Neural progenitor cell (in vitro differentiated cells): ENCODE data around the gene ANKRD31. TPM values are rescaled to one million over a fixed set of nuclear protein-coding genes. Genes with fewer than 3 reads are reported as not detected.

Experiments used
- DNase-seq: peaks from one replicate; pipeline ENCODE4 v3.0.0-alpha.2; 2016; ENCODE audit warnings: low spot score
- H2AFZ ChIP-seq: fragments of 200-600 bp; sonication (generic); replicated peaks from 2 replicates; pipeline ENCODE4 v1.6.1; 2016; ENCODE audit warnings: antibody characterized with exemption
- H3F3A ChIP-seq: fragments of 200-600 bp; sonication (generic); 2 replicates; pipeline ENCODE4 v1.6.1; 2016; ENCODE audit warnings: antibody characterized with exemption, low read depth
- H3K27ac ChIP-seq: fragments of 200-600 bp; sonication (generic); 2 replicates; pipeline ENCODE4 v1.5.1; 2016; ENCODE audit warnings: mild to moderate bottlenecking
- H3K27me3 ChIP-seq: fragments of 200-600 bp; sonication (generic); 2 replicates; pipeline ENCODE4 v1.6.1; 2016; ENCODE audit warnings: mild to moderate bottlenecking, moderate library complexity
- H3K36me3 ChIP-seq: fragments of 200-600 bp; sonication (generic); 2 replicates; pipeline ENCODE4 v1.5.1; 2016
- H3K4me1 ChIP-seq: fragments of 200-600 bp; sonication (generic); 2 replicates; pipeline ENCODE4 v1.6.1; 2016; ENCODE audit warnings: mixed run types
- H3K4me2 ChIP-seq: fragments of 200-600 bp; sonication (generic); 2 replicates; pipeline ENCODE4 v1.6.1; 2016
- H3K4me3 ChIP-seq: fragments of 200-600 bp; sonication (generic); 2 replicates; pipeline ENCODE4 v1.5.1; 2016
- H3K79me2 ChIP-seq: fragments of 200-600 bp; sonication (generic); 2 replicates; pipeline ENCODE4 v1.6.1; 2016; ENCODE audit warnings: low read depth
- H3K9ac ChIP-seq: fragments of 200-600 bp; sonication (generic); 2 replicates; pipeline ENCODE4 v1.6.1; 2016
- H3K9me3 ChIP-seq: fragments of 200-600 bp; sonication (generic); 2 replicates; pipeline ENCODE4 v1.5.1; 2016; ENCODE audit warnings: low read depth
- H4K20me1 ChIP-seq: fragments of 200-600 bp; sonication (generic); 2 replicates; pipeline ENCODE4 v1.6.1; 2016; ENCODE audit warnings: low read depth
- H3K27ac Mint-ChIP-seq: 3 replicates; pipeline ENCODE4 v1.8.0; 2021; ENCODE audit warnings: mixed read lengths
- H3K27me3 Mint-ChIP-seq: 2 replicates; pipeline ENCODE4 v1.8.0; 2022; ENCODE audit warnings: low read depth, mild to moderate bottlenecking, inconsistent platforms, moderate library complexity, mixed read lengths; ENCODE audit not compliant: insufficient read depth
- H3K36me3 Mint-ChIP-seq: 3 replicates; pipeline ENCODE4 v1.8.0; 2021; ENCODE audit warnings: mixed read lengths
- H3K4me1 Mint-ChIP-seq: 3 replicates; pipeline ENCODE4 v1.8.0; 2021; ENCODE audit warnings: mixed read lengths
- H3K4me3 Mint-ChIP-seq: 3 replicates; pipeline ENCODE4 v1.8.0; 2021; ENCODE audit warnings: mild to moderate bottlenecking, moderate library complexity, mixed read lengths
- H3K9me3 Mint-ChIP-seq: 3 replicates; pipeline ENCODE4 v1.8.0; 2020; ENCODE audit warnings: mixed read lengths
- EZH2 ChIP-seq: fragments of 200-600 bp; sonication (generic); IDR thresholded peaks from 2 replicates; pipeline ENCODE4 v1.6.1; 2017; ENCODE audit warnings: antibody characterized with exemption, mild to moderate bottlenecking, moderate library complexity
- EZH2phosphoT487 ChIP-seq: fragments of 200-600 bp; sonication (generic); IDR thresholded peaks from 2 replicates; pipeline ENCODE4 v1.6.1; 2017; ENCODE audit warnings: antibody characterized with exemption
- total RNA-seq: library from RNA; depleted of rRNA; stranded (reverse); fragments of >200 nt; gene quantifications from 2 replicates; pipeline ENCODE4 v1.2.3, GENCODE V29; 2015; ENCODE audit warnings: low replicate concordance
- TF ChIP-seq, protein P1 (sequence below): fragments of 200-600 bp; sonication (generic); IDR thresholded peaks from 2 replicates; pipeline ENCODE4 v1.5.1; 2017; ENCODE audit warnings: antibody characterized with exemption, mild to moderate bottlenecking

ANKRD31 gene
- total RNA-seq, 1 donor from 2014 or later = 0.75 TPM

GRCh38 chr5:75156585-75156984, 80.1 kb downstream of the ANKRD31 start:
- Mint-ChIP-seq H3K4me3 (no peak overlapping the region), H3K27ac (no peak overlapping the region), H3K4me1 (no peaks in the 10 kb centered on the region), H3K36me3 (peaks cover 6% of the 10 kb centered on the region), H3K9me3 (peaks cover 22% of the 10 kb centered on the region), H3K27me3 (no peaks in the 10 kb centered on the region)
- H3K27me3 ChIP-seq = no peaks in the 10 kb centered on the region
- no peak overlapping the region for H3K4me2 ChIP-seq
- no peaks in the 10 kb centered on the region for H3K36me3 ChIP-seq
- H2AFZ ChIP-seq = no peak overlapping the region
- peak; percentile 14 for DNase-seq
- H3K9ac ChIP-seq = no peak overlapping the region
- no peaks in the 10 kb centered on the region for H3F3A ChIP-seq
- H3K9me3 ChIP-seq = no peaks in the 10 kb centered on the region
- H3K27ac ChIP-seq = no peak overlapping the region
- H3K79me2 ChIP-seq = no peaks in the 10 kb centered on the region
- no peak overlapping the region for H3K4me3 ChIP-seq
- no peaks in the 10 kb centered on the region for H3K4me1 ChIP-seq
- no peak for TF ChIP-seq EZH2phosphoT487
- TF ChIP-seq EZH2 = no peak
- TF ChIP-seq, protein P1, sequence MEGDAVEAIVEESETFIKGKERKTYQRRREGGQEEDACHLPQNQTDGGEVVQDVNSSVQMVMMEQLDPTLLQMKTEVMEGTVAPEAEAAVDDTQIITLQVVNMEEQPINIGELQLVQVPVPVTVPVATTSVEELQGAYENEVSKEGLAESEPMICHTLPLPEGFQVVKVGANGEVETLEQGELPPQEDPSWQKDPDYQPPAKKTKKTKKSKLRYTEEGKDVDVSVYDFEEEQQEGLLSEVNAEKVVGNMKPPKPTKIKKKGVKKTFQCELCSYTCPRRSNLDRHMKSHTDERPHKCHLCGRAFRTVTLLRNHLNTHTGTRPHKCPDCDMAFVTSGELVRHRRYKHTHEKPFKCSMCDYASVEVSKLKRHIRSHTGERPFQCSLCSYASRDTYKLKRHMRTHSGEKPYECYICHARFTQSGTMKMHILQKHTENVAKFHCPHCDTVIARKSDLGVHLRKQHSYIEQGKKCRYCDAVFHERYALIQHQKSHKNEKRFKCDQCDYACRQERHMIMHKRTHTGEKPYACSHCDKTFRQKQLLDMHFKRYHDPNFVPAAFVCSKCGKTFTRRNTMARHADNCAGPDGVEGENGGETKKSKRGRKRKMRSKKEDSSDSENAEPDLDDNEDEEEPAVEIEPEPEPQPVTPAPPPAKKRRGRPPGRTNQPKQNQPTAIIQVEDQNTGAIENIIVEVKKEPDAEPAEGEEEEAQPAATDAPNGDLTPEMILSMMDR = peak; percentile 24
- no peaks in the 10 kb centered on the region for H4K20me1 ChIP-seq

- no peaks in the 10 kb centered on the region for H3K9me3 ChIP-seq
- H3K9ac ChIP-seq = no peak overlapping the region
- no peaks in the 10 kb centered on the region for H3K4me1 Mint-ChIP-seq
- H3K4me2 ChIP-seq = no peak overlapping the region
- H3K9me3 Mint-ChIP-seq = peaks cover 3% of the 10 kb centered on the region
- TF ChIP-seq EZH2phosphoT487 (no peak), EZH2 (no peak)
- TF ChIP-seq, protein P1 = no peak
- no peak for DNase-seq
- H3K4me1 ChIP-seq = peaks cover 8% of the 10 kb centered on the region
- H3F3A ChIP-seq = no peaks in the 10 kb centered on the region
- H3K4me3 Mint-ChIP-seq = no peak overlapping the region
- no peaks in the 10 kb centered on the region for H3K27me3 Mint-ChIP-seq
- no peaks in the 10 kb centered on the region for H3K36me3 Mint-ChIP-seq
- H3K27ac ChIP-seq = no peak overlapping the region
- no peaks in the 10 kb centered on the region for H3K36me3 ChIP-seq
- H3K27ac Mint-ChIP-seq = no peak overlapping the region
- H3K79me2 ChIP-seq = no peaks in the 10 kb centered on the region
- no peak overlapping the region for H3K4me3 ChIP-seq
- H4K20me1 ChIP-seq = no peaks in the 10 kb centered on the region
- no peak overlapping the region for H2AFZ ChIP-seq
- no peaks in the 10 kb centered on the region for H3K27me3 ChIP-seq
Observed at GRCh38 chr5:75152860-75153259, 83.8 kb downstream of the ANKRD31 start.

GRCh38 chr5:75148051-75148450, 88.6 kb downstream of the ANKRD31 start:
- no peak overlapping the region for H3K4me2 ChIP-seq
- H3K9me3 Mint-ChIP-seq = no peaks in the 10 kb centered on the region
- H3K27ac Mint-ChIP-seq = no peak overlapping the region
- H3K9me3 ChIP-seq = no peaks in the 10 kb centered on the region
- no peaks in the 10 kb centered on the region for H3K27me3 Mint-ChIP-seq
- no peaks in the 10 kb centered on the region for H4K20me1 ChIP-seq
- no peak overlapping the region for H3K9ac ChIP-seq
- no peak overlapping the region for H2AFZ ChIP-seq
- no peak overlapping the region for H3K27ac ChIP-seq
- peaks cover 10% of the 10 kb centered on the region for H3K4me1 ChIP-seq
- H3K79me2 ChIP-seq = no peaks in the 10 kb centered on the region
- H3K27me3 ChIP-seq = no peaks in the 10 kb centered on the region
- H3K4me3 Mint-ChIP-seq = no peak overlapping the region
- no peak for DNase-seq
- H3K4me3 ChIP-seq = no peak overlapping the region
- H3F3A ChIP-seq = no peaks in the 10 kb centered on the region
- TF ChIP-seq EZH2 = no peak
- no peak for TF ChIP-seq EZH2phosphoT487
- TF ChIP-seq, protein P1 = no peak
- no peaks in the 10 kb centered on the region for H3K36me3 ChIP-seq
- H3K4me1 Mint-ChIP-seq = no peaks in the 10 kb centered on the region
- no peaks in the 10 kb centered on the region for H3K36me3 Mint-ChIP-seq
